Measurements from ENCODE around the gene ZNF296. TPM values are rescaled to one million over a fixed set of nuclear protein-coding genes. Genes with fewer than 3 reads are reported as not detected.

Gene ZNF296
- total and polyA plus RNA-seq, 2 of the 13 experiments (the other 11 are each of a cell fraction or from before 2014, with no cell fraction given), result 0.26 to 0.62 TPM

DNA sequence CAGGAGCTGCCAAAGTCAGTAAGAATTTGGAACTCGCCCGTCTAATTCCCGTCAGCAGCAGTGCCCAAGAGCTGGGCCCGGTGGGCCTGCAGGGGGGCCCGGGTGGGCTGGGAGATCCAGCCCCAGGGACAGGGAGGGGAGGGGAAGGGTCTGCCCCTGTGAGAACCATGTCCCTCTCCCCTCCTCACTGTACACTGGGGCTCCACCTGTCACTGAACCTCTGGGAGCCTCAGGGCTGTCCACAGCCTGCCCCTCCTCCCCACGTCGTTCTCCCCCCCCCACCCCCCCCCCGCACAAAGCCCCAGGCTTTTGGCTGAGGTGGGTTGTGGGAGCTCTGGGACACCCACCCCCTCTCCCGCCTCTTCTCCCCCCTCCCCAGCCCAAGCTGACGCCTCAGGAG lies 8.2 kb downstream of the ZNF296 start:
- H3K9me3 ChIP-seq (ENCODE audit: low read length), result no peaks in the 10 kb centered on the region
- in situ Hi-C loops (cut with HindIII; ENCODE audit: extremely low pct_ligation_motif_present, low pct_unique_long_range_greater_than_20kb) (no loop called here), intact Hi-C loops (cut with micrococcal nuclease; ENCODE audit: unreplicated experiment) (no loop called here)
- no peaks in the 10 kb centered on the region for H3K27me3 ChIP-seq (ENCODE audit: control insufficient read depth in 1 of 2, insufficient read depth in 2 of 2, low read length in 2 of 2)
- no peaks in the 10 kb centered on the region for H3K4me1 ChIP-seq (ENCODE audit: insufficient read depth, low read length)
- no peak overlapping the region for H3K4me3 ChIP-seq (replicated peaks in 1 of 3; ENCODE audit: insufficient read depth in 1 of 3, low read depth in 2 of 3, low read length in 3 of 3)
- FAIRE-seq, result no peak
- H4K20me1 ChIP-seq (ENCODE audit: insufficient read depth, low read length), result no peaks in the 10 kb centered on the region
- 87% methylated on average over 9 of the region's 10 CpGs for WGBS (ENCODE audit: low lambda C conversion rate)
- ChIA-PET POLR2A (interaction anchor here (1.8 kb wide), 1 partner anchor 29 kb away, joined by 5 read pairs; the partner anchor contains the start of gene CLASRP), CTCF (ENCODE audit: low intra/inter-chr PET ratio, low total read pairs) (no interaction called here)
- no peaks in the 10 kb centered on the region for H3K79me2 ChIP-seq (ENCODE audit: insufficient read depth, low read length)
- no peak for DNase-seq (ENCODE audit: low spot score)
- peaks cover 33 to 62% of the 10 kb centered on the region in 2 experiments; a peak in 4 of 5 replicates for H3K36me3 ChIP-seq (replicated peaks in 1 of 2; ENCODE audit: control insufficient read depth in 1 of 2, insufficient read depth in 2 of 2, low read length in 2 of 2)
- ATAC-seq, result no peak
- no TSS peak for BruUV-seq (replicated peaks)
- no peak overlapping the region for H2AFZ ChIP-seq (ENCODE audit: low read length)
- no peak overlapping the region for H3K9ac ChIP-seq (ENCODE audit: insufficient read depth, low read depth, low read length)
- no peak overlapping the region for H3K4me2 ChIP-seq (ENCODE audit: low read depth, low read length)
- no peak overlapping the region for H3K27ac ChIP-seq (ENCODE audit: extremely low read length, insufficient read depth, low read length)
- TF ChIP-seq ZNF772 (CRISPR knock-in tag; IDR thresholded peaks at IDR 0.05), result no peak
- no peak for TF ChIP-seq SP140L (CRISPR knock-in tag; IDR thresholded peaks at IDR 0.05; ENCODE audit: borderline replicate concordance)
- no peak for TF ChIP-seq MAX (IDR thresholded peaks at IDR 0.05)
- no peak for TF ChIP-seq ZBTB37 (CRISPR knock-in tag; IDR thresholded peaks at IDR 0.05)
- no peak for TF ChIP-seq CCDC6 (CRISPR knock-in tag; IDR thresholded peaks at IDR 0.05)
- no peak for TF ChIP-seq ZNF281 (CRISPR knock-in tag; IDR thresholded peaks at IDR 0.05; ENCODE audit: borderline replicate concordance)
- TF ChIP-seq KDM2A (CRISPR knock-in tag; IDR thresholded peaks at IDR 0.05; ENCODE audit: borderline replicate concordance, low read depth), result no peak
- TF ChIP-seq RAD51 (IDR thresholded peaks at IDR 0.05; ENCODE audit: borderline replicate concordance), result no peak
- TF ChIP-seq, protein P1, sequence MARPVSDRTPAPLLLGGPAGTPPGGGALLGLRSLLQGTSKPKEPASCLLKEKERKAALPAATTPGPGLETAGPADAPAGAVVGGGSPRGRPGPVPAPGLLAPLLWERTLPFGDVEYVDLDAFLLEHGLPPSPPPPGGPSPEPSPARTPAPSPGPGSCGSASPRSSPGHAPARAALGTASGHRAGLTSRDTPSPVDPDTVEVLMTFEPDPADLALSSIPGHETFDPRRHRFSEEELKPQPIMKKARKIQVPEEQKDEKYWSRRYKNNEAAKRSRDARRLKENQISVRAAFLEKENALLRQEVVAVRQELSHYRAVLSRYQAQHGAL (CRISPR knock-in tag; IDR thresholded peaks at IDR 0.05; ENCODE audit: not compliant biosample characterization), result no peak
- no peak for TF ChIP-seq ZNF777 (CRISPR knock-in tag; IDR thresholded peaks at IDR 0.05)
- TF ChIP-seq MATR3 (CRISPR knock-in tag; IDR thresholded peaks at IDR 0.05), result no peak
- no peak for TF ChIP-seq ZSCAN5A (CRISPR knock-in tag; IDR thresholded peaks at IDR 0.05; ENCODE audit: borderline replicate concordance)
- TF ChIP-seq, protein P2, sequence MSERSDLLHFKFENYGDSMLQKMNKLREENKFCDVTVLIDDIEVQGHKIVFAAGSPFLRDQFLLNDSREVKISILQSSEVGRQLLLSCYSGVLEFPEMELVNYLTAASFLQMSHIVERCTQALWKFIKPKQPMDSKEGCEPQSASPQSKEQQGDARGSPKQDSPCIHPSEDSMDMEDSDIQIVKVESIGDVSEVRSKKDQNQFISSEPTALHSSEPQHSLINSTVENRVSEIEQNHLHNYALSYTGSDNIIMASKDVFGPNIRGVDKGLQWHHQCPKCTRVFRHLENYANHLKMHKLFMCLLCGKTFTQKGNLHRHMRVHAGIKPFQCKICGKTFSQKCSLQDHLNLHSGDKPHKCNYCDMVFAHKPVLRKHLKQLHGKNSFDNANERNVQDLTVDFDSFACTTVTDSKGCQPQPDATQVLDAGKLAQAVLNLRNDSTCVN (CRISPR knock-in tag; IDR thresholded peaks at IDR 0.05; ENCODE audit: borderline replicate concordance), result no peak
- TF ChIP-seq SALL1 (CRISPR knock-in tag; IDR thresholded peaks at IDR 0.05), result no peak
- TF ChIP-seq, protein P3, sequence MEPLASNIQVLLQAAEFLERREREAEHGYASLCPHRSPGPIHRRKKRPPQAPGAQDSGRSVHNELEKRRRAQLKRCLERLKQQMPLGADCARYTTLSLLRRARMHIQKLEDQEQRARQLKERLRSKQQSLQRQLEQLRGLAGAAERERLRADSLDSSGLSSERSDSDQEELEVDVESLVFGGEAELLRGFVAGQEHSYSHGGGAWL (CRISPR knock-in tag; IDR thresholded peaks at IDR 0.05), result no peak
